ENCODE results near the gene SULT1A2.

- TF ChIP-seq CTCF (IDR thresholded peaks at IDR 0.05) (no peak), POLR2A (IDR thresholded peaks at IDR 0.05) (no peak)
These were observed 13.8 kb upstream of the SULT1A2 start for GRCh38 chr16:28610595-28611191.

Measured in vagina (tissue), 2 donors.